Loucy (cell line): ENCODE results near the gene C10orf67.

Experiments used
- H2AFZ ChIP-seq: fragments of 200-600 bp; sonication (generic); 2 replicates; pipeline ENCODE4 v1.6.0; 2016; ENCODE audit warnings: antibody characterized with exemption, mild to moderate bottlenecking, low read length, moderate library complexity
- H3F3A ChIP-seq: fragments of 200-600 bp; 2 replicates; pipeline ENCODE4 v1.6.0; 2016; ENCODE audit warnings: antibody characterized with exemption, low read depth, mild to moderate bottlenecking
- H3K27me3 ChIP-seq: fragments of 200-600 bp; sonication (generic); 2 replicates; pipeline ENCODE4 v1.6.1; 2014; ENCODE audit warnings: low read length, mild to moderate bottlenecking; ENCODE audit not compliant: insufficient read depth, poor library complexity, severe bottlenecking
- H3K36me3 ChIP-seq: fragments of 200-600 bp; sonication (generic); 2 replicates; pipeline ENCODE4 v1.6.1; 2016; ENCODE audit warnings: low read length; ENCODE audit not compliant: insufficient read depth
- H3K4me1 ChIP-seq: fragments of 200-600 bp; sonication (generic); 2 replicates; pipeline ENCODE4 v1.5.1; 2014; ENCODE audit warnings: low read length, mild to moderate bottlenecking; ENCODE audit not compliant: insufficient read depth, poor library complexity, severe bottlenecking
- H3K4me2 ChIP-seq: fragments of 200-600 bp; sonication (generic); 2 replicates; pipeline ENCODE4 v1.6.0; 2014; ENCODE audit warnings: antibody characterized with exemption, low read length, low read depth, mild to moderate bottlenecking; ENCODE audit not compliant: poor library complexity, severe bottlenecking
- H3K4me3 ChIP-seq: fragments of 200-600 bp; sonication (generic); 2 replicates; pipeline ENCODE4 v1.5.1; 2014; ENCODE audit warnings: low read length, mild to moderate bottlenecking, mixed read lengths; ENCODE audit not compliant: poor library complexity, severe bottlenecking
- H3K79me2 ChIP-seq: fragments of 200-600 bp; sonication (generic); 2 replicates; pipeline ENCODE4 v1.6.1; 2014; ENCODE audit warnings: low read length; ENCODE audit not compliant: insufficient read depth
- H3K9ac ChIP-seq: fragments of 200-600 bp; sonication (generic); 2 replicates; pipeline ENCODE4 v1.6.0; 2014; ENCODE audit warnings: mild to moderate bottlenecking, low read depth, low read length, moderate library complexity; ENCODE audit not compliant: poor library complexity, severe bottlenecking
- H3K9me2 ChIP-seq: fragments of 200-600 bp; sonication (generic); replicated peaks from 2 replicates; pipeline ENCODE4 v1.6.1; 2016; ENCODE audit warnings: low read depth, low read length, mixed read lengths
- H3K9me3 ChIP-seq: fragments of 200-600 bp; sonication (generic); 2 replicates; pipeline ENCODE4 v1.6.1; 2014; ENCODE audit warnings: mild to moderate bottlenecking, antibody characterized with exemption, low read length, low read depth; ENCODE audit not compliant: insufficient read depth
- H4K20me1 ChIP-seq: fragments of 200-600 bp; sonication (generic); 2 replicates; pipeline ENCODE4 v1.6.0; 2014; ENCODE audit warnings: antibody characterized with exemption, low read length, mild to moderate bottlenecking; ENCODE audit not compliant: insufficient read depth, poor library complexity, severe bottlenecking
- CTCF ChIP-seq: fragments of 200-600 bp; sonication (generic); conservative IDR thresholded peaks from 2 replicates; pipeline ENCODE4 v1.5.1; 2014; ENCODE audit warnings: mild to moderate bottlenecking, antibody characterized with exemption, low read length
- EZH2phosphoT487 ChIP-seq: fragments of 200-600 bp; IDR thresholded peaks from 2 replicates; pipeline ENCODE4 v1.6.1; 2018; ENCODE audit warnings: antibody characterized with exemption, mild to moderate bottlenecking, moderate library complexity, borderline replicate concordance

C10orf67 gene

GRCh38 chr10:23204773-23205172, 139.8 kb downstream of the C10orf67 start:
- H3K79me2 ChIP-seq = no peaks in the 10 kb centered on the region
- H3K27me3 ChIP-seq = peaks cover 5% of the 10 kb centered on the region
- H3K4me2 ChIP-seq = no peak overlapping the region
- H3K9me2 ChIP-seq = no peaks in the 10 kb centered on the region
- TF ChIP-seq EZH2phosphoT487 (no peak), CTCF (no peak)
- H3K9me3 ChIP-seq = no peaks in the 10 kb centered on the region
- no peaks in the 10 kb centered on the region for H4K20me1 ChIP-seq
- peaks cover 2% of the 10 kb centered on the region for H3K4me1 ChIP-seq
- H3K4me3 ChIP-seq = no peak overlapping the region
- no peak overlapping the region for H3K9ac ChIP-seq
- no peaks in the 10 kb centered on the region for H3F3A ChIP-seq
- H3K36me3 ChIP-seq = no peaks in the 10 kb centered on the region
- no peak overlapping the region for H2AFZ ChIP-seq

- H3K9ac ChIP-seq = no peak overlapping the region
- peaks cover 5% of the 10 kb centered on the region for H3K4me1 ChIP-seq
- H3F3A ChIP-seq = no peaks in the 10 kb centered on the region
- no peak overlapping the region for H3K4me2 ChIP-seq
- no peaks in the 10 kb centered on the region for H3K79me2 ChIP-seq
- peaks cover 5% of the 10 kb centered on the region for H3K27me3 ChIP-seq
- H4K20me1 ChIP-seq = no peaks in the 10 kb centered on the region
- H2AFZ ChIP-seq = no peak overlapping the region
- H3K36me3 ChIP-seq = no peaks in the 10 kb centered on the region
- TF ChIP-seq CTCF = no peak
- TF ChIP-seq EZH2phosphoT487 = no peak
- H3K9me3 ChIP-seq = no peaks in the 10 kb centered on the region
- no peak overlapping the region for H3K4me3 ChIP-seq
- no peaks in the 10 kb centered on the region for H3K9me2 ChIP-seq
These were observed 140.9 kb downstream of the C10orf67 start for GRCh38 chr10:23203369-23204325.

GRCh38 chr10:23202779-23203178, 141.8 kb downstream of the C10orf67 start:
- Histone ChIP-seq H3K9me2 (no peaks in the 10 kb centered on the region), H3K9ac (no peak overlapping the region), H3K79me2 (no peaks in the 10 kb centered on the region), H3K36me3 (no peaks in the 10 kb centered on the region), H3F3A (no peaks in the 10 kb centered on the region), H4K20me1 (no peaks in the 10 kb centered on the region), H3K9me3 (no peaks in the 10 kb centered on the region), H3K27me3 (peaks cover 5% of the 10 kb centered on the region), H3K4me1 (peaks cover 5% of the 10 kb centered on the region), H3K4me3 (no peak overlapping the region), H2AFZ (no peak overlapping the region), H3K4me2 (no peak overlapping the region)
- TF ChIP-seq CTCF = no peak
- TF ChIP-seq EZH2phosphoT487 = no peak
